NCI-H128 (cell line): ENCODE measurements around the gene ZDHHC18.
"Not testable (repeated sequence)": the region's sequence is repeated elsewhere in the genome, so short reads cannot be mapped to it uniquely, and the experiment has no call there.

Experiments used
- DNase-seq: peaks from one replicate; lab custom pipeline; 2025; ENCODE audit not compliant: unreplicated experiment; lab: John Stamatoyannopoulos, UW

ZDHHC18 gene

DNA sequence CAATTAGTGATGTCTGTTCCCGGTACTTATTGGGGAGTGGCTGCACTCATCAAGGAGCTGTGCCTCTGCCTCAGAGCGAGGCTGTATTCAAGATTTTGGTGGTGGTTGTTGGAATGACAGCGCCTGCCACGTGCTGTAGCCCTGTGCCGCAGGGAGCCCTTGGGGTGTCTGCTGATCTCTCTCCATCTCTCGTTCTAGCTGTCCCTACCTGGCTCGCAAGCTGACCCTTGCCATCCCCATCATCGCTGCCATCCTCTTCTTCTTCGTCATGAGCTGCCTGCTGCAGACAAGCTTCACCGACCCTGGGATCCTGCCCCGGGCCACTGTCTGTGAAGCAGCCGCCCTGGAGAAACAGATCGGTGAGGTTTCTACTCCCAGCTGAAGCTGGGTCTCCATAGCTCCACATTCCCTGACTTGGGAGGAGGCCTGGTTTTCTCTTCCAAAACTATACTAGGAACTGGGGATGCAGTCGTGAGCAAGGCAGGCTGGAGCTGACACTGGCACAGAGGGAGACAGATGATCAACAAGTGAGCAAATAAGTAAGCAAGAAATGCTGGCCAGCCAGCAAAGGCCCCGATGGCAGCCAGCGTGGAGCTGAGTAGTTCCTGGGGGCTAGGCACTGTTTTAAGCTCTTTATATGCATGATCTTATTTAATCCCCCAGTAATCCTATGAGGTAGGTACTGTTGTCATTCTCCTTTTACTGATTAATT lies 5.9 kb downstream of the ZDHHC18 start:
- DNase-seq = no peak

- DNase-seq = no peak
Measured at GRCh38 chr1:26833432-26834405, 7.2 kb downstream of the ZDHHC18 start.

- not testable (repeated sequence) for DNase-seq
Measured at GRCh38 chr1:26837665-26838064, 11.2 kb downstream of the ZDHHC18 start.

- DNase-seq = no peak
Measured at GRCh38 chr1:26838474-26839338, 12.2 kb downstream of the ZDHHC18 start.

- no peak for DNase-seq
Measured at GRCh38 chr1:26839339-26839722, 12.8 kb downstream of the ZDHHC18 start.

GRCh38 chr1:26839779-26840178 lies 13.3 kb downstream of the ZDHHC18 start:
- DNase-seq = no peak

- DNase-seq = no peak
Measured at GRCh38 chr1:26844424-26845196, 18.1 kb downstream of the ZDHHC18 start.

DNA sequence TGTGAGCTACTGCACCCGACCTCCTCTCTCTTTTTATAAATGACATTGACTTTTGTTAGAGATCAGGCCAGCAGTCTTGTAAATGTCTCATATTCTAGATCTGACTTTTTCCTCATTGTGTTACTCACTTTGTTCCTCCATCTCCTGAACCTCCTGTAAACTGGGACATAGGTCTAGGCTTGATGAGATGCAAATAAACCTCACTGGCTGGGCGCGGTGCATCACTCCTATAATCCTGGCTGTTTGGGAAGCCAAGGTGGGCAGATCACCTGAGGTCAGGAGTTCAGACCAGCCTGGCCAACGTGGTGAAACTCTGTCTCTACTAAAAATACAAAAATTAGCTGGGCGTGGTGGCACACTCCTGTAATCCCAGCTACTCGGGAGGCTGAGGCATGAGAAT lies 21.3 kb downstream of the ZDHHC18 start:
- not testable (repeated sequence) for DNase-seq

DNA sequence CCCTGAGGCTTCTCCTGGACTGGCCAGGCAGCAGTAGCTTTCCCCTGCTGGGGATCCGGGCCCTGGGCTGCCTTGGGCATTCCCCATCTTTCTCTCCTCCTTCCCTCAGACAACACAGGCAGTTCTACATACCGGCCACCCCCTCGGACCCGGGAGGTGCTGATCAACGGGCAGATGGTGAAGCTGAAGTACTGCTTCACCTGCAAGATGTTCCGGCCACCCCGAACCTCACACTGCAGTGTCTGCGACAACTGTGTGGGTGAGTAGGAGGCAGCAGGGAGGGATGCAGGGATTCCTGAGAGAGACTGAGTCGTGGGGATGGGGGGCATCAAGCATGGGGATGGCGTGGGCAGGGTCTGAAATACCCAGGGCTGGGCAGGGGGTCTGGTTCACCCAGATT lies 22.0 kb downstream of the ZDHHC18 start:
- DNase-seq = no peak

- DNase-seq = no peak
Measured at GRCh38 chr1:26848941-26849774, 22.7 kb downstream of the ZDHHC18 start.

GRCh38 chr1:26851106-26851684 lies 24.7 kb downstream of the ZDHHC18 start:
- no peak for DNase-seq

- no peak for DNase-seq
Measured at GRCh38 chr1:26852701-26853100, 26.2 kb downstream of the ZDHHC18 start.

DNA sequence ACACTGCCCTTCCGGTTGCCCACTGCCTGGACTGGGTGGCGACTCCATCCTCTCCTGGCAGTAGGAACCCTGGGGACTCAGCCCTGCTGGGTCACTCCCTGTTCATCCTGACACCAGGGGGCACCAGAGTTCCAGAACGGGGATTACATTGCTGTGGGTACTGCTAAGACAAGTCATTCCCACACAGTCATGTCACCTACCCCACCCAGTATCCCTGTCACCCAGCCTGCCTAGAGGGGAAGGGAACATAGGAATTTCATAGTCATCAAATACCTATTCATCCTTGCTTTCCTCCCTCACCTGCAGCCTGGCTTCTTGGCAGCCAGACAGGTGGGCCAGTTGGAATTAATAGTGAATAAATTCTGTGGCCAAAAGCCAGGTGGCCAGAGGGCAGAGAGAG lies 26.7 kb downstream of the ZDHHC18 start:
- DNase-seq = peak; percentile 61

DNA sequence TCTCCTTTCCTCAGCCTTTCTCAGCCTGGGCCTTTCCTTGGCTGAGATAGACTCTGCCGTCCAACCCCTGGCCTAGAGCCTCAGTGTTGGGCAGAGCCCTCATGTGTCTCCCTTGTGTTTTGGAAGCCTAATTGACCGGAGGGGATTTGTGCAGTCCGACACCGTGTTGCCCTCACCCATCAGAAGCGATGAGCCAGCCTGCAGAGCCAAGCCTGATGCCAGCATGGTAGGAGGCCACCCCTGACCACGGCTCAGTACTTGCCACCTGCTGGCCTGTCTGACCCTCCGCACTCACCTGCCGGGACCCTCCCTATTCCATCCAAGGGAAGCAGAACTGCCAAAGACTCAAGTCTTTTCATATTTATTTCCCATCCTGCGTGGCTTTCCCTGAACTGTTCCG lies 27.1 kb downstream of the ZDHHC18 start:
- DNase-seq = no peak

DNA sequence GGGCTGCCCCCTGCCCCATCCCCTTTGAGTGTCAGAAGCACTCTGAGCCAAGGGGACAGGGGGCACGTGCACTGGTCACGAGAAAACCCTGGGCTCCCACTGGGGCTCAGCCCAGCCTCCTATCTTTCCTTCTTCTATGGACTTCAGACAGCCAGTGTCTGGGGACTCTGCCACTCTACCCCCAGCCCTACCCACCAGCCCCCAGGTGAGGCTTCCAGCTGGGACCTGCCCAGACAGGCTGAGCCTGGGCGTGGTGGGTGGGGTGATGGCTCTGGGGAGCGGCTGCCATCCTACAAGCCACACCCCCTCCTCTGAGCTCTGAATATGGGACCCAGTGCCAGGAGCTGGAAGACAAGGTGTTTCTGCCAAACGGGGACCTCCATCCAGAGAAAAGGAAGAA lies 28.4 kb downstream of the ZDHHC18 start:
- DNase-seq = no peak

GRCh38 chr1:26855636-26856035 lies 29.1 kb downstream of the ZDHHC18 start:
- DNase-seq = no peak

- DNase-seq = no peak
Measured at GRCh38 chr1:26856181-26856580, 29.7 kb downstream of the ZDHHC18 start.

GRCh38 chr1:26856604-26857469 lies 30.3 kb downstream of the ZDHHC18 start:
- DNase-seq = no peak
